Measurements from ENCODE around the gene CNIH3.
A peak's percentile ranks its signal among the peaks of the same experiment; 100 is the strongest.

CNIH3 gene

DNA sequence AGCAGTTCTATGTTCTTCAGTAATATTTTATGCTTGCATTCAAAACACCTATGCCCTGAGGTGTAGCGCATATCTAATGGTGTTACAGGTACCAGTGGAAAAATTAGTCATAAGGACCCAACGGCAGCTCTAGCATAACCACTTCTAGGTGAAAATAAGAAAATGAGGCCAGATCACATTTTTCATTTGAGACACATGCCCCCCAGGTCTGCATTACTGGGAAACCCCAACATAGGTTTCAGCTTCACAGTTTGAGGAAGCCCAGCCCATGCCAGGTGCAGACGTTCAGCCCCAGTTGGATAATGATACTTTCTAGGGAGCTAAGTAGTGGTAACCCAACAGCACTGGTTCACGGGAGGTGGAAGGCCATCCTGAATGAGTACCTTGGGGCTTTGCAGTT, 129.8 kb downstream of the CNIH3 start:
- DNase-seq (ENCODE audit: low read depth) = no peak
- no peak overlapping the region for H3K4me3 ChIP-seq (ENCODE audit: control insufficient read depth, low read depth, low read length)
- TF ChIP-seq, protein P1, sequence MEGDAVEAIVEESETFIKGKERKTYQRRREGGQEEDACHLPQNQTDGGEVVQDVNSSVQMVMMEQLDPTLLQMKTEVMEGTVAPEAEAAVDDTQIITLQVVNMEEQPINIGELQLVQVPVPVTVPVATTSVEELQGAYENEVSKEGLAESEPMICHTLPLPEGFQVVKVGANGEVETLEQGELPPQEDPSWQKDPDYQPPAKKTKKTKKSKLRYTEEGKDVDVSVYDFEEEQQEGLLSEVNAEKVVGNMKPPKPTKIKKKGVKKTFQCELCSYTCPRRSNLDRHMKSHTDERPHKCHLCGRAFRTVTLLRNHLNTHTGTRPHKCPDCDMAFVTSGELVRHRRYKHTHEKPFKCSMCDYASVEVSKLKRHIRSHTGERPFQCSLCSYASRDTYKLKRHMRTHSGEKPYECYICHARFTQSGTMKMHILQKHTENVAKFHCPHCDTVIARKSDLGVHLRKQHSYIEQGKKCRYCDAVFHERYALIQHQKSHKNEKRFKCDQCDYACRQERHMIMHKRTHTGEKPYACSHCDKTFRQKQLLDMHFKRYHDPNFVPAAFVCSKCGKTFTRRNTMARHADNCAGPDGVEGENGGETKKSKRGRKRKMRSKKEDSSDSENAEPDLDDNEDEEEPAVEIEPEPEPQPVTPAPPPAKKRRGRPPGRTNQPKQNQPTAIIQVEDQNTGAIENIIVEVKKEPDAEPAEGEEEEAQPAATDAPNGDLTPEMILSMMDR (conservative IDR thresholded peaks at IDR 0.05; ENCODE audit: control insufficient read depth, insufficient read depth, low read depth, low read length) = no peak

GRCh38 chr1:224747578-224747977, 131.5 kb downstream of the CNIH3 start:
- DNase-seq (ENCODE audit: low read depth) = peak; percentile 74
- TF ChIP-seq, protein P1 (conservative IDR thresholded peaks at IDR 0.05; ENCODE audit: control insufficient read depth, insufficient read depth, low read depth, low read length) = no peak
- no peak overlapping the region for H3K4me3 ChIP-seq (ENCODE audit: control insufficient read depth, low read depth, low read length)

- TF ChIP-seq, protein P1 (conservative IDR thresholded peaks at IDR 0.05; ENCODE audit: control insufficient read depth, insufficient read depth, low read depth, low read length) = no peak
- no peak overlapping the region for H3K4me3 ChIP-seq (ENCODE audit: control insufficient read depth, low read depth, low read length)
Measured at GRCh38 chr1:224749916-224750315, 133.8 kb downstream of the CNIH3 start.

DNA sequence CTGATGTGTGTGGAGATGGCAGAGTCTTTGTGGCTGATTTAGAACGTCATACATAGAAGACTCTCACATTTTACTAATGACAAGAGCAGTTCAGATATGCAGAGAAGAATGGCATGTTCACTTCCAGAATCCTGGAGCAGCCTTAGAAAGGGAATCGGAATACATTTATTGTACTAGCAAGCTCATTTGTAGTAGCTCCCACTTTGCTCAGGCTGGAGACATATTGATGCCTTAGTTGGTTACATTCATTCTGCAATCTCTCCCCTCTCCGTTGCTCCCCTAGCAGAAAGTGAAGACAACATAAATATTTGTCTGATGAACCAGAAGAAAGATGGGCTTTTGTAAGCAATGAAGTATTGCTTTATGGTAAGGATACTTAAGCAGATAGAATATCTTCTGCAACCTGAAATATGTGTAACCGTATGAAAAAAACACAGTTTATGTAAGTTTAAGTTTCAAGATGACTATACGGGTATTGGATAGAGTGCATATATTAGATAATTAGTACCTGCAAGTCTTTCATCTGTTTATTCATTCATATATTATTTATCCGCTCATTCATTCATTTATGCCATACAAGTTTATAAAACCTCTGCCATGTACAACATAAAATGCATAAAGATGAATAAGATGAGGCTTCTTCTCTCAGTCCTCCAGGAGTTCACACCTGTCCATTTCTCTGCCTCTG, 135.7 kb downstream of the CNIH3 start:
- TF ChIP-seq, protein P1 (conservative IDR thresholded peaks at IDR 0.05; ENCODE audit: control insufficient read depth, insufficient read depth, low read depth, low read length) = no peak
- DNase-seq (ENCODE audit: low read depth) = no peak
- H3K4me3 ChIP-seq (ENCODE audit: control insufficient read depth, low read depth, low read length) = no peak overlapping the region

More at GRCh38 chr1:224749916-224750315, 133.8 kb downstream of the CNIH3 start:
- no peak for DNase-seq (ENCODE audit: low read depth)

- H3K4me3 ChIP-seq (ENCODE audit: control insufficient read depth, low read depth, low read length) = no peak overlapping the region
- no peak for DNase-seq (ENCODE audit: low read depth)
- TF ChIP-seq, protein P1 (conservative IDR thresholded peaks at IDR 0.05; ENCODE audit: control insufficient read depth, insufficient read depth, low read depth, low read length) = no peak
Measured at GRCh38 chr1:224753491-224753890, 137.4 kb downstream of the CNIH3 start.

DNA sequence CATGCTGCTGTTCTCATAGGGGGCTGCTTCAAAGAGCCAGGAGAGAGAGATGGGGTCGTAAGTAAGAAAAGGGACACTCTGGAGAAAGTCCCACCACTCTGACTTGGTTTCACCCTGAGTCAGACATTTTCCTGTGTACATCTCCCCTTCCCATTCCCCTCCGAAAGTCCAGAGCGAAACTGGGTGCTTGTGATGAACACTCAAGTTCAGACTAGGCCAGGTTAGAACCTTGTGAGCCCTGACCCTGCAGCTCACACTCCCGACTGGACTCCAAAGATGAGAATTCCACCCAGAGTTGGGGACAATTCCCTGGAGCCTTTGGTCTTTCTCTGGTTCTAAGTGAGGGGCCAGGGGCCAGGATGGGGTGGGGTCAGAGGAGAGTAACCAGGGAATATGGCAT, 139.5 kb downstream of the CNIH3 start:
- DNase-seq (ENCODE audit: low read depth) = no peak
- TF ChIP-seq, protein P1 (conservative IDR thresholded peaks at IDR 0.05; ENCODE audit: control insufficient read depth, insufficient read depth, low read depth, low read length) = no peak
- no peak overlapping the region for H3K4me3 ChIP-seq (ENCODE audit: control insufficient read depth, low read depth, low read length)
